GM19452 (cell line): ENCODE results near the gene ACACA.

Source experiments
- ATAC-seq: cut with Tn5 transposase; IDR thresholded peaks from one replicate; pipeline ENCODE4 v1.9.1; 2021; ENCODE audit not compliant: unreplicated experiment

The ACACA gene

DNA sequence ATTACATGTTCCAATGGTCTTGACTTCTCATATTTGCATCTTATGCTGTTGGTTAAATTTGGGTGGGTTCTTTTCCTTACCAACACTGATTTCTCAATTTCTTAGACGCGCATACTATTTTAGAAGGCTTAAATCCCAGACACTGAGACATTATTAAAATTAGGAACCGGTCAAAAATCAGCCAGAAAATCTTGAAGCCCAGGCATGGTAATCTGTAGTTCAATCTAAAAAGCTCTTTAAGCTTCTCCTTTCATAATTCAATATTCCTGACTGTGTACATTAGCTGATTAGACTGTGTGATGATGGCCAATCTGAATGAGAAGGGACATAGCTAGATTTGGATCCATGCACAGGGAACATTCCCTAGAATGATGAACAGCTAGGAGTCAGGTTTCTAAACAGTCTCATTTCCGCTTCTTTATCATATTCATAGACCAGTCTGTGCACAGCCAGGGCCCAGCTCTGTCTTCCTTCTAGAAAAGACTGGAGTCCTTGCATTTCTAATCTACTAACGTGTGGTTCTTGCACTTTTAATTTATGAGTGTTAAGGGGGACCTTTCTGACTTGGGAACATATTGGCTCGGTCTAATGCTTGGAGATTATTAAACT lies 268.6 kb downstream of the ACACA start:
- no peak for ATAC-seq

DNA sequence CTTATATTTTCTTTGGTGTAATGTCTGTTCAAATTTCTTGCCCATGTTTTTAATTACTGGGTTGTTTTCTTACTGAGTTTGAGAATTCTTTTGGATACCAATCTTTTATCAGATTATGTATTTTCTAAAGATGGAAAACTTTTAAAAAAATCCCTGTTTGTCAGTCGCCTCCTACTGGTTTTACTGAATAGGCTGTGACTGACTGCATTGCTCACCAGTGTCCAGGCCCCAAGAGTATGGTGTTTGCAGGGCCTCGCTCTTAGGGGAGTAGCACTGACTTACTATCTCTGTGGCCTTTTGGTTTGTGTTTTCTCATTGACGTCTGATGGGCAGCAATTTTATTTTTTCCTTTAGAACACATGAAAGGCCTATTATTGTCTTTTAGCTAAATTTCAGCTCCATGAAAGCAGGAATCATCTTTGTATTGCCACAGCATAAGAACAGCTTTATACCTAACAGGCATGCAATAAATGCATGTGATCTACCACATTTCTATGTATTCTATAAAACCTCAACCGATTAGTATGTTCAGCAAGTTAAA lies 269.5 kb downstream of the ACACA start:
- ATAC-seq, result no peak

DNA sequence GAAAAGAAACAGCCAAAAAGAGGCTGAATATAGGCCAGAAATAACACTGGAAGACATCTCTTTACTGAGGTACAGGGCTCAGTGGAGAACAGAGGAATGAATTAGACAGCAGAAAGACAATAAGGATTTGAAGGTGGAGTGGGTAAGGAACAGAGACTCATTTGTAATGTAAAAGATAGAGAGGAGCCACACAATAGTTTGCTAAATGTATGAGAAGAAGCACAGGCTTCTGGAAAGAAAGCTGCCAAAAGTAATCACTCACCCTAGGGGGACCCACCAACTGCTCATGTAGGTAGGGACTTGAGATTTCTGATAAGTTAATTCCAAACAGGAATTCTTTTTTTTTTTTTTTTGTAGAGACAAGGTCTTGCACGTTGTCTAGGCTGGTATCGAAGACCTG lies 271.1 kb downstream of the ACACA start:
- ATAC-seq, result no peak

DNA sequence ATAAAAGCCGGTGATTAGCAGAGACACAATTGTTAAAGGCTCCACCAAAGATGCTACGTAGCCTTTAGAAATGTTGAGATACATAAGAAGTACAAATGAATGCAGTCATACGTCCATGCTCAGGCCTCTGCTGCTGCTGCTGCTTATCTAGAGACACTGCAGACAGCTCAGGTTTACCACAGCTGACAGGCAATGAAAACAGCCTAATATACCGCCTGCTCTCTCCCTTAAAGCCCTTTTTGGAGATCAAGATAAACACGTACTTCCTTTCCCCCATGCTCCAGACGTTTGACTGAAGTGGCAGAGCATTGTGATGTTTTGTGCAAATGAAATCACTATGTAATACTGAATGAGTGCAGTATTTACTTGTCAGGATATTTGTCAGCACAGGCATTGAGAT lies 272.6 kb downstream of the ACACA start:
- no peak for ATAC-seq

DNA sequence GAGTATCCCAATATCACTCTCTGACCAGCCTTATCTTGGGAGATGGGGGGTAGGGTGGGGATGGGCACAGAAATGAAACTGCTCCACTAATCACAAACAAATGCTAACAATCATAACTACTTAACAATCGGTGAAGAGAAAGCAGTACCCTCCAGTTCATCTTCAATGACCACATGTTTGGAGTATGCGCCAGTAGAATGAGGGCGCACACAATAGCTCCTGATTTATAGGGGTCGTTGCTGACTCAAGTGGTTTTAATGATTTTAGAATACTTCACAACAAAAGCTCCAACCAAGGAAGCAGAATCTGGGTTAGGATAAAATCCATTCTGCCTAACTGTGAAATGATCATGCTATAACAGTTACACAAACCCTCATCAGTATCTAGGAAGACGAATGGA lies 273.5 kb downstream of the ACACA start:
- ATAC-seq, result no peak

DNA sequence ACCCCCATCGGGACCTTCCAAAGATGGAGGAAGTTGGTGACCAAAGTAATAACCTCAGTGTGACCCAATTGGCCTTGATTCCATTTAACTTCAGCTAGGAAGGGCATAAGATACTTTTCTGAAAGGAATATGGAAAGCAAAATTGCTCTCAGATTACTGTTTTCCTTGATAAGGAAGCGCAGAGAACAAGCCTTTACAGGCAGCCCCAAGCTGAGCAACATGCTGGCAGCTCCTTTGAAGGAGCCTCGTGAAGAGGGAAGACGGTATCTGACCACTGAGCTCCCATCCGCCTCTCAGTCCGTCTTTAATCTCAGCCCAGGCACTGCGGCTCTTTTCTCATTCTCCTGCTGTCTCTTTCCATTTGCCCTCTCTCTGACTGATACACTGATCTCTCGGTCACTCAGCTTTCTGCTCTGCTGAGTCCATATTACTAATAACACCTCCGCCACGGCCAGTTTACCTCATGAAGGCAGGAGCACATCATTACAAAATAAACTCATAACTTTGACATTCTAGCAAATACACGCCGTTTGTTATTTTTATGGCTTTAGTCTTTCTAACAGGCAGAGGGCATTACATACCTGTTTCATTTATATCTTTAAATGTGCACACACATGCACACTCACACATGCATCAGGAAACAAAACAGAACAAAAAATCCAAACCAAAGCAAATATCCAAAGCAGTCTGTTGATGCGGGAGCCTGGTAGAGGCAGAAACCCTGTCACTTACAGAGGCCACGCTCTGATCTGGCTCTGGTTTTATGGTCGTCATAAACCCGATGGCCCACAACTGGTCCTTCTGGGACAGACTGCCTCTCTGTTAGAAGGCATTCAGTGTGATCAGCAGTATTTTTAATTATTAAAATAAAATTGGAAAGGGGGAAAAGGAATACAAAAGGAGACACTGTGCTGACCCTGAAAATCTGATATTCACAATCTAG lies 274.7 kb downstream of the ACACA start:
- ATAC-seq, result no peak

DNA sequence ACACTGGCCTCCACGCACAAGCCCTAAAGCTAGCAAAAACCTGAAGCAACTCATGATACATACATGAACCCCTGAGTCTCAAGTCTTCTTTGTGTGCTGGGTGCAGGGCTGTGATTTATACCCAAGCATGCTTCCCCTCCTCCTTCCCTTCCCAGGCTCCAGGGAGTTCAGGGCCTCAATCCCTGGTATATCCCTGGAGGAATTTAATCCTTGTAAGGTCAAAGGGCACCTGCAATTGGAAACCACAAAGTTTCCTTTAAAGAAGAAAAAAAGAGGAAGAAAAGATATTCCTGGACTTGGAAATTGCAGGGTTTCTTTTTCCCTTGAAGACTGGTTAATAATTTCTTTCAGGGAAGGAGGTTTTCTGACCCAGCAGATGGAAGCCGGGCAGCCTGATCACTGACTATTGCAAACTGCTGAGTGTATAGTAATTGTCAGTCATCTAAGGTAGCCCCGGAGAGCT lies 275.6 kb downstream of the ACACA start:
- no peak for ATAC-seq

DNA sequence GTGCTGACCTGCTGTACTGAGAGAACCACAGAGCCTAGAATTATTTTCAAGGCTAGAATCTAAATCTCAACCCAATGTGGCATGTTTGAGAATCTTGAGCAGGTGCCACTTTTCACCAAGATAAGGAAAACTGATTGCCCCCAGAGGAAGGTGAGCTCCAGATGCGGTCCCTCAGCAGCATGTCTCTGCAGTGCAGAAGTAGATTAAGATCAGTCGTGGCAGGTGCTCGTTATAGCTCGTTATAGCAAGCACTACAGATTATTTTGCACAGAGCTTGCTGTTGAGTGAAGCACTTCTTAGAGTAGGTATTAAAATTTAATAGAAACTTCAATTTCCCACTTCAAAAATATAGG lies 281.8 kb downstream of the ACACA start:
- ATAC-seq, result no peak

DNA sequence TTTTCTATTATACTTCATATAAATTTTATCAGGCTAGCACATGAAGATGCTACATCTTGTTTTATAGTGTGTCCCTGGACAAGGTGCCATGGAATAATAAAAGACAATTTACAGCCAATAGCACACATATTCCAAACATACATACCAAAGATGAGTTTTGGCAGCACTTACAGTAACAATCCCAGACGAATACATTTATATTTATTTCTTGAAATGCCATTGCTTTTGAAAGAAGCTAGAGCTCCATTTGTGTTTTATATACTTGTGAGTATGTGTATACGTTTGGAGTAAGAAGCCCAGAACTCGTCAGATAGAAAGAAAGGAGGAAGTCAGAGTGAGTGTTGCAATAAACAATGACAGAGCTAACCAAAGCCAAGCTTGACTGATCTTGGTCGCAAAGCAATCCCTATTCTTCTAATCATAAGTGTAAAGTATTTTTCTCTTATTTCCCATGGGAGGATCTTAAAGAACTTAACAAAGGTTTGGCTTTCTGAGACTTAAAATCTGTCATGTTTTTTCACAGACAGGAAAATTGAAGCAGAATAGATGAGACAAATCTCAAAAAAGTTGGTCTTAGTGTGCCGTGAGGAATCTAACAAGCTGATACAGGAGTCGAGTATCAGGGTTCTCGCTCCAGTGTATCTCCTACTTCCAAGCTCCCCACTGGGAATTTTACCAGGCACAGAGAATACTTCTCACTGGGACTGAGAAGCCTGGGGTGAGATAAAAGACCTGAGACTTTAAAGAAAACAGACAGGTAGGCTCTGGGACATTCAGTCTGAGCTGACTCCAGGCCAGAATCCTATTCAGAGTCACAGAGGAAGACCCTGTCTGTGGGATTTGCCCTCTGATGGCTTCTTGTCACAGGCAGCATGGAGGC lies 282.5 kb downstream of the ACACA start:
- ATAC-seq, result no peak

DNA sequence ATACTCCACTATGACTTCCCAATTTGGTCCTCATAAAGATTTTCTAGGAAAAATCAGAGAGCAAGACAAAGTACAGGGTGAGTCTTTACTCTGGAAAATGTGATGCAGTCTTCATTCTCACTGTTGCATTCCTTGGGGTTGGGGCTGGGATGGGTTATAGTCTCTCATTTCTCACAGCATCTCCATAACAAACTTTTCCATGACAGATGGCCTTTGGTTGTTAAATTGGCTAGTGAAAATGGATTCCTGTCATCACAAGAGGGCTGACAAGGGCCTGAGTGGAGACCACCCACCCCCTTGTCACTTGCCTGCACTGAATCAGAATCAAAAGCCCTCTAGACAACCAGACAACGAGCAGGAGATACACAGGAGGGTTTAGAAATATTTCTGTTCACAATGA lies 283.2 kb downstream of the ACACA start:
- ATAC-seq, result no peak

DNA sequence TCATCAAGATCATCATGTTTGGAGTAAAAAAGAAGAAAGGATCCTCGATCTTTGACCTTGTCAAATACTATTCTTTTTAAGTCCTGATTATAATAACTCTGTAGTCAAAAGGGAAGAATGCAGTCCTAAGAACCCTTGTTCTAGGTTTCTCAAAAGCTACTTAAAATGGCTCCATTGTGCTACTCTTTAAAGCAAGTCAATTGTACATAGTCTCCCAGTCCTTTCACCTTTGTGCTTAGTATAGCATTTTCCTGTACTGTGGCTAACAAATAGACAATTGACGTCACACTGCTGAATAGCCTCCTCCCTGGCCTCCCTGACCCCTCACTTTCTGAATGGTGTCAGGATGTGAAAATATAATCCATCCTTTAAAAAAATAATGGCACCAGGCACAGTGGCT lies 285.0 kb downstream of the ACACA start:
- no peak for ATAC-seq

DNA sequence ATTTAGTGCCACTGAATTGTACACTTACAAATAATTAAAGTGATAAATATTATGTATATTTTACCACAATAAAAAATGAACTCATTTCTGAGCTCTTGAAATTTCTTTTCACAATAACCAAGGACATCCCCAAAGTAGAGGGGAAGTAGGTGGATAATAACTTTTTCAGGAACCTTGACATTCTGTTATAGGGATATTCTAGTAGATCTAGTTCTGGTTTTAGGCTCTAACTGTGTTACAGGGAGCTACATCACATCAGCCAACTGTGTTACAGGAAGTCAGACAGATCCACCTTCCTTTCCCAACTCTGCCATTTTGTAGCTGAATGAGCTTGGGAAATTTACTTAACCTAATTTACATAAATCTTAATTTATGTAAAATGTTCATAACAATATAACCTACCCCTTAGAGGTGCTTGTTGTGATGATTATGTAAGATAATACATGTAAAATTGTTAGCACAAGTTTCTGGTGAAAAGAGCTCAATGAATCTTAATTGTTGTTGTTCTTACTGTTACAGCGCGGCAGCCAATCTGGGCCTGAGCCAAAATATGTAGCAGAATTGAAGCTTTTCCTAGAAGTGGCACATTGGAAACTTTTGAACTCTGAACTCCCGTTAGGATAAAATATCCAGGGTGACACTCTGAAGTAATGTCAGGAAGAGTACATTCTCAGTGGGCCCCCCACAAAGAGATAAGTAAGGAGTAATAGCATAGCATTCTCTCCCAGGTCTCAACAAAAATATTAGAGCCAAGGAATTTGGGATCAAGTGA lies 288.1 kb downstream of the ACACA start:
- no peak for ATAC-seq

DNA sequence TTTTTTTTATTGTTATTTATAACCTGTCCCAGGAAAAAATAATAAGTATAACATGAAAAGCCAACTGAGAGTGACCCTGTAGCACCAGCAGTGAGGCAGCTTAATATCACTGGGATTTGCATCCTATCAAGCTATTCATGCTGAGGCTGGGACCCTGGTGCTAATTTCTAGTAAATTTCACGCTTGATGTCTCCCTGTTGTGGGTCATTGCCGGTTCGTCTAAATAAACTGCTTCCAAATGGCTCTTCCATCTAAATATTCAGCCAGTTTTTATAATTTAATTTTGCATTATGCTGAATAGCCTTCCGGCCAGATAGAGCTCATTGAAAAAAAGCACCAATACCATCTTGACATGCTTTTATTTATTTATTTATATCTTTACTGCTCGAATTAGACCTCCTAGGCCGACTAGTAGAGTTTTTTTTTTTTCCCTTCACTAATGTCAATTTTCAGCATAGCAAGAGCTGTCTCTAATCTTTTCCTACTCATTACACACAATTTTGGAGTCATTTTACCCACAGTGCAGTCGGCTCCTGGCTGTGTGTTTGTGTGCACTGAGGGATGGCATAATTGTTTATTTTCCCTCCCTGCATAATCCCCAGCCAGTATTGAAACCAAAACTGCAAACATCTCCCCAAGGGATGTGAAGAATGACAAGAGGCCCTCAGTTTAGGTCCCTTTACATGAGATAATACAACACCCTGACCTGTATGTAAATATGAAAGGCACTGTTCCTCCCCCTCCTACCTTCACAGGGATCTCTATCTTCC lies 289.1 kb downstream of the ACACA start:
- ATAC-seq, result no peak

DNA sequence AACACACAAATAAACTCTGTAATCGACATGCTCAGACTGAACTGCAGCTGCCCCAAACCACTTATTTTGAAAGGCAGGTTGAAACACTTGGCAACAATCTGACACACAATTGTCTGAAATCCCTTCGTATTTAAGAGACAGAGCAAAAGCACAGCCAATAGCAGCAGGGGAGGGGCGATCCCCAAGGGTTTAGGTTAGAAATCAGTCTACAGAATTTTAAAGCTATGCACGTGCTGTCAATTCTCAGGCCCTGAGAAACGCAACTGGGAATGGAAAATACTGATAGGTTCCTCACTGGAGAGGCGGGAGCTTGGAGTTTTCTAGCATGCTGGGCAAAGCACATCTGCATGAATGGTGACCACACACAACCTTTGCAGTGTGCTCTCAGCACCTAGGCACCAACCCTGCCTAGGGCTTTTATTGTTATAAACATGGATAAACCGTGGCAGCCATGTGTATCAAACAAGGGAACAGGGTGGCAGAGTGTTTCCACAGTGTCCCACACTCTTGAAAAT lies 289.9 kb downstream of the ACACA start:
- ATAC-seq, result no peak

DNA sequence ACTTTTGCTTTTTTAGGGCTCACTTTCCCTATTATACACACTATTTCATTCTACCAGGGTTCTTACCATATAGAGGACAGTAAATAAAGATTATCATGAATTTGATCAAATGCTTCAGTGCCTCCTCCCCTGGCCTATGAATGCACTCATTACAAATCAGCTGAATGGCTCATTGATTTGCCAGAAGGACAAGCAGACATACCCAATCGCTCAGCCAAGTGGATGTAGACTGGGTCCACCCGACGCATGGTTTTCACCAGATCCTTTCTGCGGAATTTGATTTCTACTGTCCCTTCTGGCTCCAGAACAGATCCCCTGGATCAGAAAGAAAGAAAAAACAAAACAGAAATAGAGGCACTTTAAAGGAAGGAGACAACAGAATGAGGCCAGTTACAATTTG lies 295.3 kb downstream of the ACACA start:
- no peak for ATAC-seq

DNA sequence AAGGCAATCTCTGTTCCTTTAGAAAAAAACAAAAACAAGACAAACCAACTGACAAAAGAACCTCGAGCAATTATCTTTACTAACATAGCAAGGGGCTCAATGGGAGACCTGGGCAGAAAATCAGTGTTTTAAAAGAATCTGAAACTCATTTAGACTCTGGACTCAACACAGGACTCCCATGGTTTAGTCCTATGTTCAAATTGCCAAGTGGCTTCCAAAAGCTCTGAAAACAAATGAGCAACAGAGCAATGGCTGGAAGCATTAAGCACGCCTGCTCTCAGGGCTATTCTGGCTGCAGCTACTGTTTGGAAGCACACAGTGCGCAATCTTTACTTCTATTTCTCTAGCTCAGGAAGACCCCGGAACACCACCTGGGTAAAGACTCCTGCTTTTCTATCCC lies 295.9 kb downstream of the ACACA start:
- ATAC-seq, result no peak

DNA sequence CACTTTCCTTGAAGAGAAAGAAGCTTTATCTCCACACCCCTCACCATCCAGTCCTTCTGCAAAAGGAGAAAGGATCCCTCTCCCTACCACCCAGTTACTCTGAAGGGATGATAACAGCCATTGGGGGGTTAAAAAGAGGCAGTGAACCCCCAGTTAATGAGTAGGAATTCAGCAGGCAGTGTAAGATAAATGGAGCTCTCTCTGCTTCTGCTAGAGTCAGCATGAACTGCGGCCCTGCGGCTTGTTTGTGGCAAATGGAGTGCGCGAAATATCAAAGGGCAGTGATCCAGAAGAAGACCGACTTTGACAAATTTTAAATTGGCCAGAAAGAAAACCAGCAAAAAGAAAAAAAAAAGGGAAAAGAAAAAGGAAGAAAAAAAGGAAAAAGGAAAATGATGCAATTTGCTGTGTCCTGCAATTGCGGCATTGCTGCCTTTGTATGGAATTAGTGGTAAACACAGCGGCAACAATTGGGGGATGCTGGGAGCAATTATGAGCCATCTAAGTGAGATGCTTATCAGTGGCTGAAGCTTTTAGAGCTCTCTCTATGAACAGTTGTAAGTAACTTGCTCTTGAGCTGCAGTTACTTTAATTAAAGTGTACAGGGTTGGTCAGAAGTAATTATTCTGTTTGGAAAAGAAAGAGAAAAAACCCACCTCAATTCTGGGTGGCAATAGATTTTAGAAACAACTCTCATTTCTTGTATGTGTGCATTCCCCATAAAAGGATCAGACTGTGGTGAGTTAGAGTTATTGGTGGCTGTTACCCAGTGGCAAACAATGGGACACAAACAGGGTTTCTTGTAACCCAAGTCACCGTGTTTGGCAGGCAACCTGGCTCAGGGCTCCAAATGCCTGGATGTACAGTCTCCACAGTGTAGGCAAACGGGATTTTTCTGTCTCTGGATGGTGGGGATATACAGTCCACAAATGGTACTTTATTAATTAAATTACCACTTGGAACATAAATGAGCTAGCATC lies 296.6 kb downstream of the ACACA start:
- no peak for ATAC-seq

DNA sequence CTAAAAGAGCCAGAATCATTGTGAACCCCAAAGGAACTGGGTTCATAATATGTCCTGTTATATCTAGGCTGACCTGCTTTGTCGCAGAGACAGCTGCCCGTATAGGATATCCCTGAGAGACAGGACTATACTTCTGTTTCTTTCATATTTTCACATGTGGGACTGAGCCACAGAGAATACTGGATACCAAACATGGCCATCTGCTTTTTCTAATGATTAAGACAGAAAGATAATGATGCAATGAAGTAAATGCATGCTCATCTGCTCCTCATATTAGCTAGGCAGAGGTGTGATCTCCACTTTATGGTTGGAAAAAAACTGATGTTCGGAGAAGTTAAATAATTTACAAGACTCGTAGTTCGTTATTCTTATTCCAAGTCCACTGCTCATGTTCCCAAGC lies 297.5 kb downstream of the ACACA start:
- ATAC-seq, result no peak
